Mucosa of stomach (tissue), 1 donor: ENCODE results near the gene SNAI3.
"Not testable (repeated sequence)": the region's sequence is repeated elsewhere in the genome, so short reads cannot be mapped to it uniquely, and the experiment has no call there.

Experiments
- H3K27me3 ChIP-seq: one replicate; pipeline ENCODE4 v1.7.0; 2013; ENCODE audit warnings: mild to moderate bottlenecking, low read length; ENCODE audit not compliant: control insufficient read depth, insufficient read depth
- H3K36me3 ChIP-seq: one replicate; pipeline ENCODE4 v1.7.0; 2013; ENCODE audit warnings: low read length; ENCODE audit not compliant: control insufficient read depth, insufficient read depth
- H3K4me1 ChIP-seq: one replicate; pipeline ENCODE4 v1.7.0; 2013; ENCODE audit warnings: mild to moderate bottlenecking, low read length; ENCODE audit not compliant: control insufficient read depth, insufficient read depth
- H3K4me3 ChIP-seq: one replicate; pipeline ENCODE4 v1.7.0; 2013; ENCODE audit warnings: low read length
- H3K9ac ChIP-seq: one replicate; pipeline ENCODE4 v1.7.0; 2013; ENCODE audit warnings: mild to moderate bottlenecking, low read length, moderate library complexity
- H3K9me3 ChIP-seq: one replicate; pipeline ENCODE4 v1.7.0; 2013; ENCODE audit warnings: mild to moderate bottlenecking, low read length, moderate library complexity; ENCODE audit not compliant: control insufficient read depth
- donor health status: Pancreatic carcinoma.

SNAI3 gene

GRCh38 chr16:88678224-88678979 lies 7.9 kb downstream of the SNAI3 start:
- H3K27me3 ChIP-seq = peaks cover 40% of the 10 kb centered on the region
- H3K4me1 ChIP-seq = no peaks in the 10 kb centered on the region
- no peaks in the 10 kb centered on the region for H3K9me3 ChIP-seq
- no peak overlapping the region for H3K4me3 ChIP-seq
- no peaks in the 10 kb centered on the region for H3K36me3 ChIP-seq
- H3K9ac ChIP-seq = no peak overlapping the region

GRCh38 chr16:88677721-88678120 lies 8.6 kb downstream of the SNAI3 start:
- no peak overlapping the region for H3K9ac ChIP-seq
- no peak overlapping the region for H3K4me3 ChIP-seq
- no peaks in the 10 kb centered on the region for H3K9me3 ChIP-seq
- peaks cover 40% of the 10 kb centered on the region for H3K27me3 ChIP-seq
- no peaks in the 10 kb centered on the region for H3K4me1 ChIP-seq
- no peaks in the 10 kb centered on the region for H3K36me3 ChIP-seq

GRCh38 chr16:88676502-88677242 lies 9.6 kb downstream of the SNAI3 start:
- Histone ChIP-seq H3K27me3 (peaks cover 33% of the 10 kb centered on the region), H3K36me3 (no peaks in the 10 kb centered on the region), H3K9me3 (no peaks in the 10 kb centered on the region), H3K9ac (no peak overlapping the region), H3K4me3 (no peak overlapping the region), H3K4me1 (no peaks in the 10 kb centered on the region)

GRCh38 chr16:88673716-88674379 lies 12.5 kb downstream of the SNAI3 start:
- H3K9me3 ChIP-seq = no peaks in the 10 kb centered on the region
- H3K4me3 ChIP-seq = no peak overlapping the region
- no peaks in the 10 kb centered on the region for H3K4me1 ChIP-seq
- H3K27me3 ChIP-seq = peaks cover 22% of the 10 kb centered on the region
- H3K9ac ChIP-seq = no peak overlapping the region
- no peaks in the 10 kb centered on the region for H3K36me3 ChIP-seq

GRCh38 chr16:88672776-88673175 lies 13.5 kb downstream of the SNAI3 start:
- no peak overlapping the region for H3K9ac ChIP-seq
- no peaks in the 10 kb centered on the region for H3K9me3 ChIP-seq
- H3K36me3 ChIP-seq = no peaks in the 10 kb centered on the region
- H3K4me1 ChIP-seq = no peaks in the 10 kb centered on the region
- no peak overlapping the region for H3K4me3 ChIP-seq
- H3K27me3 ChIP-seq = peaks cover 11% of the 10 kb centered on the region

GRCh38 chr16:88671806-88672205 lies 14.5 kb downstream of the SNAI3 start:
- Histone ChIP-seq H3K4me1 (no peaks in the 10 kb centered on the region), H3K36me3 (no peaks in the 10 kb centered on the region)

GRCh38 chr16:88669980-88670379 lies 16.3 kb downstream of the SNAI3 start:
- Histone ChIP-seq H3K9me3 (no peaks in the 10 kb centered on the region), H3K36me3 (no peaks in the 10 kb centered on the region), H3K4me3 (no peak overlapping the region), H3K4me1 (no peaks in the 10 kb centered on the region), H3K9ac (no peak overlapping the region), H3K27me3 (no peaks in the 10 kb centered on the region)

More at GRCh38 chr16:88671806-88672205, 14.5 kb downstream of the SNAI3 start:
- Histone ChIP-seq H3K4me3 (no peak overlapping the region), H3K27me3 (peaks cover 2% of the 10 kb centered on the region), H3K9ac (no peak overlapping the region), H3K9me3 (no peaks in the 10 kb centered on the region)

GRCh38 chr16:88669493-88669892 lies 16.8 kb downstream of the SNAI3 start:
- H3K27me3 ChIP-seq, H3K4me3 ChIP-seq, H3K9me3 ChIP-seq, H3K9ac ChIP-seq, H3K36me3 ChIP-seq, H3K4me1 ChIP-seq: not testable (repeated sequence)

GRCh38 chr16:88667461-88667860 lies 18.8 kb downstream of the SNAI3 start:
- Histone ChIP-seq H3K9ac (no peak overlapping the region), H3K27me3 (no peaks in the 10 kb centered on the region), H3K9me3 (no peaks in the 10 kb centered on the region), H3K4me1 (peaks cover 4% of the 10 kb centered on the region), H3K4me3 (no peak overlapping the region), H3K36me3 (no peaks in the 10 kb centered on the region)

- no peaks in the 10 kb centered on the region for H3K36me3 ChIP-seq
- H3K27me3 ChIP-seq = no peaks in the 10 kb centered on the region
- H3K9ac ChIP-seq = no peak overlapping the region
Observed at GRCh38 chr16:88665570-88665969, 20.7 kb downstream of the SNAI3 start.

GRCh38 chr16:88665148-88665547 lies 21.2 kb downstream of the SNAI3 start:
- H3K27me3 ChIP-seq = no peaks in the 10 kb centered on the region
- H3K9me3 ChIP-seq = no peaks in the 10 kb centered on the region
- H3K9ac ChIP-seq = no peak overlapping the region
- no peak overlapping the region for H3K4me3 ChIP-seq
- H3K4me1 ChIP-seq = peaks cover 8% of the 10 kb centered on the region
- H3K36me3 ChIP-seq = no peaks in the 10 kb centered on the region

More at GRCh38 chr16:88665570-88665969, 20.7 kb downstream of the SNAI3 start:
- no peaks in the 10 kb centered on the region for H3K9me3 ChIP-seq
- no peak overlapping the region for H3K4me3 ChIP-seq
- peaks cover 8% of the 10 kb centered on the region for H3K4me1 ChIP-seq
